Measurements from ENCODE around the gene SHLD3.

Gene SHLD3

GRCh38 chr5:65623482-65623881 is 1.3 kb upstream of the SHLD3 start:
- no peak for TF ChIP-seq CTCF (conservative IDR thresholded peaks at IDR 0.05; ENCODE audit: low read length)
- peak; percentile 0 for DNase-seq (ENCODE audit: low read depth)
- H3K4me3 ChIP-seq (ENCODE audit: low read length), result peak overlapping the region; percentile 97

GRCh38 chr5:65624025-65624570 is 729 bp upstream of the SHLD3 start, which contains the start of gene TRIM23:
TRIM23 (minus strand) TSS chr5:65624333; CDS start chr5:65624274, 59 bp downstream.
- DNase-seq (ENCODE audit: low read depth), result peak; percentile 92
- peak; percentile 14; the same call in 1 of the 2 replicates for TF ChIP-seq CTCF (conservative IDR thresholded peaks at IDR 0.05; ENCODE audit: low read length)
- H3K4me3 ChIP-seq (ENCODE audit: low read length), result peak within 1 kb of the TSS; percentile 97

GRCh38 chr5:65625743-65626142 is 916 bp downstream of the SHLD3 start:
- TF ChIP-seq CTCF (conservative IDR thresholded peaks at IDR 0.05; ENCODE audit: low read length), result no peak

GRCh38 chr5:65630981-65631380 is 6.2 kb downstream of the SHLD3 start:
- DNase-seq (ENCODE audit: low read depth), result no peak
- no peak for TF ChIP-seq CTCF (conservative IDR thresholded peaks at IDR 0.05; ENCODE audit: low read length)
- H3K4me3 ChIP-seq (ENCODE audit: low read length), result no peak overlapping the region

More at GRCh38 chr5:65625743-65626142, 916 bp downstream of the SHLD3 start:
- peak overlapping the region; percentile 97 for H3K4me3 ChIP-seq (ENCODE audit: low read length)
- DNase-seq (ENCODE audit: low read depth), result no peak

- no peak for DNase-seq (ENCODE audit: low read depth)
- H3K4me3 ChIP-seq (ENCODE audit: low read length), result no peak overlapping the region
- no peak for TF ChIP-seq CTCF (conservative IDR thresholded peaks at IDR 0.05; ENCODE audit: low read length)
Measured at GRCh38 chr5:65640240-65640639, 15.4 kb downstream of the SHLD3 start.

- DNase-seq (ENCODE audit: low read depth), result no peak
- TF ChIP-seq CTCF (conservative IDR thresholded peaks at IDR 0.05; ENCODE audit: low read length), result no peak
Measured at GRCh38 chr5:65646938-65647337, 22.1 kb downstream of the SHLD3 start.

GRCh38 chr5:65647941-65648340 is 23.1 kb downstream of the SHLD3 start:
- no peak for DNase-seq (ENCODE audit: low read depth)
- no peak for TF ChIP-seq CTCF (conservative IDR thresholded peaks at IDR 0.05; ENCODE audit: low read length)
- no peak overlapping the region for H3K4me3 ChIP-seq (ENCODE audit: low read length)

More at GRCh38 chr5:65646938-65647337, 22.1 kb downstream of the SHLD3 start:
- H3K4me3 ChIP-seq (ENCODE audit: low read length), result no peak overlapping the region
